Natural killer cell (primary cell): Measurements from ENCODE around the gene SKAP2. TPM values are rescaled to one million over a fixed set of nuclear protein-coding genes. Genes with fewer than 3 reads are reported as not detected.

Experiments
- ATAC-seq, 3 donors: fragments of 150-1000 bp in 2 of 3; fragments of 200-7000 bp in 1 of 3; cut with Tn5 transposase; 1 replicate in 1 of 3; 2 replicates in 2 of 3; pipeline ENCODE4 v1.10.0; 2021; ENCODE audit warnings: mild to moderate bottlenecking in 2 of 3, moderate library complexity in 2 of 3
- DNase-seq, 2 donors: peaks; one replicate each; pipeline versions ENCODE4 v3.0.0 to v3.0.0-alpha.2; 2013 to 2021; ENCODE audit warnings: mixed read lengths in 1 of 2
- H3K27ac ChIP-seq: one replicate; pipeline ENCODE4 v1.5.1; 2013; ENCODE audit warnings: mild to moderate bottlenecking, low read length
- H3K27me3 ChIP-seq: one replicate; pipeline ENCODE4 v1.6.1; 2013; ENCODE audit warnings: low read length; ENCODE audit not compliant: control insufficient read depth, insufficient read depth
- H3K36me3 ChIP-seq: one replicate; pipeline ENCODE4 v1.6.1; 2013; ENCODE audit warnings: low read length; ENCODE audit not compliant: control insufficient read depth, insufficient read depth
- H3K4me1 ChIP-seq: one replicate; pipeline ENCODE4 v1.6.1; 2013; ENCODE audit warnings: low read length; ENCODE audit not compliant: control insufficient read depth, insufficient read depth
- H3K4me3 ChIP-seq: one replicate; pipeline ENCODE4 v1.5.1; 2013; ENCODE audit warnings: low read length
- H3K9me3 ChIP-seq: one replicate; pipeline ENCODE4 v1.6.1; 2013; ENCODE audit warnings: low read length; ENCODE audit not compliant: control insufficient read depth, insufficient read depth
- H3K27ac Mint-ChIP-seq, 2 donors: one replicate each; pipeline ENCODE4 v1.8.0; 2022; ENCODE audit warnings: mild to moderate bottlenecking in 2 of 2, mixed read lengths in 2 of 2, moderate library complexity in 1 of 2
- H3K27me3 Mint-ChIP-seq, 2 donors: one replicate each; pipeline ENCODE4 v1.8.0; 2022; ENCODE audit warnings: low read depth in 2 of 2, mixed read lengths in 2 of 2
- H3K36me3 Mint-ChIP-seq: one replicate; pipeline ENCODE4 v1.8.0; 2022; ENCODE audit warnings: mixed read lengths
- H3K4me1 Mint-ChIP-seq, 2 donors: one replicate each; pipeline ENCODE4 v1.8.0; 2022; ENCODE audit warnings: mixed read lengths in 2 of 2
- H3K4me3 Mint-ChIP-seq: one replicate; pipeline ENCODE4 v1.8.0; 2022; ENCODE audit warnings: mild to moderate bottlenecking, moderate library complexity, mixed read lengths
- H3K9me3 Mint-ChIP-seq, 2 donors: one replicate each; pipeline ENCODE4 v1.8.0; 2022; ENCODE audit warnings: mixed read lengths in 2 of 2
- CTCF ChIP-seq: fragments of 200-600 bp; IDR thresholded peaks from one replicate; pipeline ENCODE4 v1.8.0; 2022; ENCODE audit warnings: antibody characterized with exemption
- WGBS: methylation state at CpG from one replicate; pipeline ENCODE4 v1.1.7; 2013; ENCODE audit warnings: missing lambda C conversion rate; ENCODE audit not compliant: insufficient coverage; 5-methylcytosine and 5-hydroxymethylcytosine counted together
- intact Hi-C: fragments of 100-400 bp; cut with micrococcal nuclease; formaldehyde crosslinking; loops from one replicate; pipeline ENCODE4 v1.14.2; 2022
- total RNA-seq, 4 donors: library from RNA; stranded (reverse); fragments of 120-200 nt in 1 of 4; gene quantifications; one replicate each; pipeline versions ENCODE4 v1.2.3 to v1.2.4, GENCODE V29; 2013 to 2022

The SKAP2 gene
- total RNA-seq, 3 donors from 2014 or later (not counting 1 experiment from before 2014, with no cell fraction given) = 26.8 to 42.4 (median 35.1) TPM

- Mint-ChIP-seq H3K9me3 (peaks cover 0 to 2% of the 10 kb centered on the region in 2 donors), H3K27ac (no peak overlapping the region)
These were observed 15.3 kb upstream of the SKAP2 start for GRCh38 chr7:26879671-26880070.

GRCh38 chr7:26868841-26869495 lies 4.6 kb upstream of the SKAP2 start:
- Histone ChIP-seq H3K27ac (no peak overlapping the region), H3K4me1 (peaks cover 2% of the 10 kb centered on the region), H3K36me3 (no peaks in the 10 kb centered on the region), H3K27me3 (peaks cover 2% of the 10 kb centered on the region), H3K4me3 (no peak overlapping the region), H3K9me3 (no peaks in the 10 kb centered on the region)
- ATAC-seq = no peak
- DNase-seq = no peak
- Mint-ChIP-seq H3K4me3 (no peak overlapping the region), H3K4me1 (peaks cover 5 to 11% of the 10 kb centered on the region in 2 donors), H3K27me3 (peaks cover 18 to 31% of the 10 kb centered on the region in 2 donors), H3K27ac (no peak overlapping the region), H3K9me3 (no peaks in the 10 kb centered on the region), H3K36me3 (no peaks in the 10 kb centered on the region)
- 85% methylated on average over 6 of the region's 7 CpGs for WGBS
- no peak for TF ChIP-seq CTCF
- intact Hi-C loops = no loop called here

More at GRCh38 chr7:26879671-26880070, 15.3 kb upstream of the SKAP2 start:
- Mint-ChIP-seq H3K4me1 (no peaks in the 10 kb centered on the region), H3K36me3 (peaks cover 1% of the 10 kb centered on the region), H3K27me3 (peaks cover 15 to 37% of the 10 kb centered on the region in 2 donors), H3K4me3 (no peak overlapping the region)
- no peaks in the 10 kb centered on the region for H3K4me1 ChIP-seq
- no peaks in the 10 kb centered on the region for H3K9me3 ChIP-seq
- H3K27ac ChIP-seq = no peak overlapping the region
- no peak for TF ChIP-seq CTCF
- DNase-seq (no peak), ATAC-seq (no peak)
- WGBS = 88% methylated on average over 1 of the region's 1 CpG
- H3K4me3 ChIP-seq = no peak overlapping the region
- H3K27me3 ChIP-seq = peaks cover 2% of the 10 kb centered on the region
- intact Hi-C loops = no loop called here
- no peaks in the 10 kb centered on the region for H3K36me3 ChIP-seq

- no peak for TF ChIP-seq CTCF
- peak overlapping the region; percentile 80 for H3K4me3 ChIP-seq
- intact Hi-C loops = loop anchor here (2.0 kb wide), 1 partner anchor 232 kb away; no protein-coding TSS in a partner anchor
- ATAC-seq (peak; percentile 39 to 58 (median 39)), DNase-seq (no peak)
- no peaks in the 10 kb centered on the region for H3K9me3 Mint-ChIP-seq
- peaks cover 12 to 21% of the 10 kb centered on the region in 2 donors for H3K4me1 Mint-ChIP-seq
- no peaks in the 10 kb centered on the region for H3K36me3 ChIP-seq
- no peaks in the 10 kb centered on the region for H3K36me3 Mint-ChIP-seq
- peaks cover 2% of the 10 kb centered on the region for H3K27me3 ChIP-seq
- peak overlapping the region; percentile 95 for H3K27ac ChIP-seq
- H3K4me3 Mint-ChIP-seq = peak overlapping the region; percentile 96
- H3K27ac Mint-ChIP-seq = peak overlapping the region; percentile 93 to 100
- 0% methylated on average over 10 of the region's 11 CpGs for WGBS
- H3K9me3 ChIP-seq = no peaks in the 10 kb centered on the region
- peaks cover 3% of the 10 kb centered on the region for H3K4me1 ChIP-seq
- peaks cover 7 to 14% of the 10 kb centered on the region in 2 donors for H3K27me3 Mint-ChIP-seq
These were observed 651 bp upstream of the SKAP2 start for GRCh38 chr7:26865094-26865388.
